ENCODE results near the gene DDX25. TPM values are rescaled to one million over a fixed set of nuclear protein-coding genes. Genes with fewer than 3 reads are reported as not detected.
A peak's percentile ranks its signal among the peaks of the same experiment; 100 is the strongest.

Gene DDX25
- total and polyA plus RNA-seq, 4 donors: 0.14 to 0.37 (median 0.17) TPM

- no peak for TF ChIP-seq CTCF (IDR thresholded peaks at IDR 0.05; ENCODE audit: control extremely low read depth, extremely low read depth)
- Histone ChIP-seq H3K4me1 (ENCODE audit: control insufficient read depth in 5 of 5, insufficient read depth in 5 of 5, low read length in 5 of 5) (peaks cover 3 to 23% (median 8%) of the 10 kb centered on the region in 5 donors), H3K36me3 (ENCODE audit: control insufficient read depth in 4 of 4, insufficient read depth in 4 of 4, low read length in 4 of 4) (no peaks in the 10 kb centered on the region), H3K9ac (ENCODE audit: insufficient read depth in 1 of 2, low read length in 2 of 2) (no peak overlapping the region), H3K27me3 (ENCODE audit: control insufficient read depth in 3 of 3, insufficient read depth in 3 of 3, low read length in 2 of 3) (peaks cover 0 to 5% (median 0%) of the 10 kb centered on the region in 3 donors), H3K4me3 (no peak overlapping the region), H3K9me3 (ENCODE audit: control insufficient read depth in 4 of 4, insufficient read depth in 3 of 4, low read length in 3 of 4) (no peaks in the 10 kb centered on the region), H3K27ac (ENCODE audit: low read depth in 1 of 2, low read length in 1 of 2) (no peak overlapping the region)
- WGBS, 2 donors: 78 to 86% methylated on average over 15 of the region's 15 CpGs
- ATAC-seq (ENCODE audit: insufficient read depth, low FRiP score) (no peak), DNase-seq (peak; percentile 88 to 95 (median 93))
Measured at GRCh38 chr11:125950696-125951651, 46.7 kb downstream of the DDX25 start.

- Histone ChIP-seq H3K9ac (ENCODE audit: insufficient read depth in 1 of 2, low read length in 2 of 2) (no peak overlapping the region), H3K27me3 (ENCODE audit: control insufficient read depth in 3 of 3, insufficient read depth in 3 of 3, low read length in 2 of 3) (peaks cover 0 to 5% (median 0%) of the 10 kb centered on the region in 3 donors), H3K4me1 (ENCODE audit: control insufficient read depth in 5 of 5, insufficient read depth in 5 of 5, low read length in 5 of 5) (peaks cover 3 to 23% (median 8%) of the 10 kb centered on the region in 5 donors), H3K27ac (ENCODE audit: low read depth in 1 of 2, low read length in 1 of 2) (no peak overlapping the region), H3K36me3 (ENCODE audit: control insufficient read depth in 4 of 4, insufficient read depth in 4 of 4, low read length in 4 of 4) (no peaks in the 10 kb centered on the region), H3K4me3 (no peak overlapping the region), H3K9me3 (ENCODE audit: control insufficient read depth in 4 of 4, insufficient read depth in 3 of 4, low read length in 3 of 4) (no peaks in the 10 kb centered on the region)
- DNase-seq: no peak
- ATAC-seq (ENCODE audit: insufficient read depth, low FRiP score): no peak
- 73 to 79% methylated on average over 11 of the region's 11 CpGs for WGBS, 2 donors
- TF ChIP-seq CTCF (IDR thresholded peaks at IDR 0.05; ENCODE audit: control extremely low read depth, extremely low read depth): no peak
Measured at GRCh38 chr11:125951731-125952130, 47.4 kb downstream of the DDX25 start.

- no peak for DNase-seq
- no peak for ATAC-seq (ENCODE audit: insufficient read depth, low FRiP score)
- TF ChIP-seq CTCF (IDR thresholded peaks at IDR 0.05; ENCODE audit: control extremely low read depth, extremely low read depth): no peak
- 26 to 39% methylated on average over 2 of the region's 2 CpGs for WGBS, 2 donors
- H3K4me1 ChIP-seq (ENCODE audit: control insufficient read depth in 5 of 5, insufficient read depth in 5 of 5, low read length in 5 of 5): peaks cover 3 to 23% (median 8%) of the 10 kb centered on the region in 5 donors
- no peak overlapping the region for H3K27ac ChIP-seq (ENCODE audit: low read depth in 1 of 2, low read length in 1 of 2)
- H3K27me3 ChIP-seq (ENCODE audit: control insufficient read depth in 3 of 3, insufficient read depth in 3 of 3, low read length in 2 of 3): peaks cover 0 to 5% (median 0%) of the 10 kb centered on the region in 3 donors
- no peaks in the 10 kb centered on the region for H3K36me3 ChIP-seq (ENCODE audit: control insufficient read depth in 4 of 4, insufficient read depth in 4 of 4, low read length in 4 of 4)
- no peaks in the 10 kb centered on the region for H3K9me3 ChIP-seq (ENCODE audit: control insufficient read depth in 4 of 4, insufficient read depth in 3 of 4, low read length in 3 of 4)
- no peak overlapping the region for H3K9ac ChIP-seq (ENCODE audit: insufficient read depth in 1 of 2, low read length in 2 of 2)
- H3K4me3 ChIP-seq: no peak overlapping the region
Measured at GRCh38 chr11:125952559-125952958, 48.3 kb downstream of the DDX25 start.
